AG04449 (cell line): ENCODE results near the gene MAGI1.

Source experiments
- CTCF ChIA-PET: fragments of 350-600 bp; formaldehyde crosslinking; extraction: SDS; loops from one replicate; lab custom pipeline; 2021; ENCODE audit warnings: antibody characterized with exemption; lab: Yijun Ruan, JAX
- POLR2A ChIA-PET: fragments of 400-600, 350-600 bp; formaldehyde crosslinking; extraction: SDS; loops from one replicate; lab custom pipeline; 2020; ENCODE audit warnings: antibody characterized with exemption, inconsistent platforms; lab: Yijun Ruan, JAX
- DNase-seq: peaks from one replicate; pipeline ENCODE4 v3.0.0-alpha.2; 2010; ENCODE audit warnings: low read depth, low spot score
- H3K4me3 ChIP-seq: 2 replicates; pipeline ENCODE4 v1.5.1; 2011; ENCODE audit warnings: low read depth, mild to moderate bottlenecking, control low read depth, low read length
- CTCF ChIP-seq: IDR thresholded peaks from one replicate; pipeline ENCODE4 v1.5.1; 2011; ENCODE audit warnings: mild to moderate bottlenecking, moderate library complexity, low read length, control low read depth, inconsistent platforms; ENCODE audit not compliant: insufficient read depth; ENCODE audit errors: missing control alignments

The MAGI1 gene

GRCh38 chr3:65564483-65564882, 474.2 kb downstream of the MAGI1 start:
- CTCF ChIA-PET = interaction anchor here (0.8 kb wide), 1 partner anchor 9 kb away, joined by 4 read pairs; no protein-coding TSS in a partner anchor
- POLR2A ChIA-PET = no interaction called here
- DNase-seq = no peak
- no peak for TF ChIP-seq CTCF
- no peak overlapping the region for H3K4me3 ChIP-seq

GRCh38 chr3:65563861-65564260, 474.9 kb downstream of the MAGI1 start:
- no peak overlapping the region for H3K4me3 ChIP-seq
- POLR2A ChIA-PET = no interaction called here
- CTCF ChIA-PET = interaction anchor here (1.5 kb wide), 1 partner anchor 13 kb away, joined by 5 read pairs; no protein-coding TSS in a partner anchor
- DNase-seq = no peak
- TF ChIP-seq CTCF = no peak

- no peak for TF ChIP-seq CTCF
- DNase-seq = no peak
- ChIA-PET CTCF (interaction anchor here (1.4 to 2.2 kb wide), 2 partner anchors 10 to 123 kb away, joined by 4 to 7 read pairs; no protein-coding TSS in a partner anchor), POLR2A (interaction anchor here (0.5 kb wide), 1 partner anchor 115 kb away, joined by 3 read pairs; no protein-coding TSS in a partner anchor)
- H3K4me3 ChIP-seq = no peak overlapping the region
Observed at GRCh38 chr3:65562447-65562846, 476.3 kb downstream of the MAGI1 start.

- no peak overlapping the region for H3K4me3 ChIP-seq
- no peak for TF ChIP-seq CTCF
- ChIA-PET CTCF (interaction anchor here (1.4 to 2.2 kb wide), 3 partner anchors 9 to 122 kb away, joined by 3 to 7 read pairs (median 4); no protein-coding TSS in a partner anchor), POLR2A (no interaction called here)
- DNase-seq = no peak
Observed at GRCh38 chr3:65561617-65562016, 477.1 kb downstream of the MAGI1 start.

- no peak for TF ChIP-seq CTCF
- no peak for DNase-seq
- POLR2A ChIA-PET = no interaction called here
- CTCF ChIA-PET = interaction anchor here (1.0 to 2.2 kb wide), 3 partner anchors 15 to 136 kb away, joined by 3 to 7 read pairs (median 3); no protein-coding TSS in a partner anchor
- H3K4me3 ChIP-seq = no peak overlapping the region
Observed at GRCh38 chr3:65560901-65561300, 477.8 kb downstream of the MAGI1 start.

- no peak for DNase-seq
- ChIA-PET POLR2A (no interaction called here), CTCF (interaction anchor here (1.0 kb wide), 1 partner anchor 135 kb away, joined by 3 read pairs; no protein-coding TSS in a partner anchor)
- TF ChIP-seq CTCF = no peak
- no peak overlapping the region for H3K4me3 ChIP-seq
Observed at GRCh38 chr3:65560133-65560532, 478.6 kb downstream of the MAGI1 start.
